ENCODE data around the gene ENTPD3. TPM values are rescaled to one million over a fixed set of nuclear protein-coding genes. Genes with fewer than 3 reads are reported as not detected.

The ENTPD3 gene
- total RNA-seq, 1 experiment from 2014 or later, result 0.50 TPM

- Mint-ChIP-seq H3K36me3 (no peaks in the 10 kb centered on the region), H3K27ac (no peak overlapping the region), H3K4me1 (no peaks in the 10 kb centered on the region), H3K4me3 (no peak overlapping the region), H3K27me3 (ENCODE audit: low read depth) (no peaks in the 10 kb centered on the region), H3K9me3 (no peaks in the 10 kb centered on the region)
- TF ChIP-seq ZNF671 (CRISPR knock-in tag; IDR thresholded peaks at IDR 0.05) (no peak), SMAD4 (CRISPR knock-in tag; IDR thresholded peaks at IDR 0.05) (no peak), GRHL2 (CRISPR knock-in tag; IDR thresholded peaks at IDR 0.05; ENCODE audit: insufficient replicate concordance, severe bottlenecking) (no peak), SMAD3 (CRISPR knock-in tag; IDR thresholded peaks at IDR 0.05; ENCODE audit: borderline replicate concordance) (no peak), ARID4B (CRISPR knock-in tag; IDR thresholded peaks at IDR 0.05; ENCODE audit: borderline replicate concordance) (no peak), TEAD1 (CRISPR knock-in tag; IDR thresholded peaks at IDR 0.05) (no peak), SOX15 (CRISPR knock-in tag; IDR thresholded peaks at IDR 0.05) (no peak), RORB (CRISPR knock-in tag; IDR thresholded peaks at IDR 0.05) (no peak)
- no peak for ATAC-seq
- CTCF ChIA-PET, result no interaction called here
- no peak for DNase-seq (ENCODE audit: low spot score)
- POLR2A ChIA-PET, result no interaction called here
Observed at GRCh38 chr3:40397912-40398311, 10.9 kb downstream of the ENTPD3 start.

GRCh38 chr3:40398346-40398745 is 11.4 kb downstream of the ENTPD3 start:
- no peak overlapping the region for H3K4me3 Mint-ChIP-seq
- POLR2A ChIA-PET, result no interaction called here
- H3K36me3 Mint-ChIP-seq, result no peaks in the 10 kb centered on the region
- DNase-seq (ENCODE audit: low spot score) (no peak), ATAC-seq (no peak)
- no peaks in the 10 kb centered on the region for H3K27me3 Mint-ChIP-seq (ENCODE audit: low read depth)
- CTCF ChIA-PET, result no interaction called here
- no peaks in the 10 kb centered on the region for H3K9me3 Mint-ChIP-seq
- no peaks in the 10 kb centered on the region for H3K4me1 Mint-ChIP-seq
- H3K27ac Mint-ChIP-seq, result no peak overlapping the region
- no peak for TF ChIP-seq HMGA2 (CRISPR knock-in tag; IDR thresholded peaks at IDR 0.05)
- no peak for TF ChIP-seq HMGXB4 (CRISPR knock-in tag; IDR thresholded peaks at IDR 0.05)
- no peak for TF ChIP-seq ZNF317 (CRISPR knock-in tag; IDR thresholded peaks at IDR 0.05; ENCODE audit: borderline replicate concordance, low read depth)
- no peak for TF ChIP-seq SP1 (CRISPR knock-in tag; conservative IDR thresholded peaks at IDR 0.05)
- no peak for TF ChIP-seq NFE2L1 (CRISPR knock-in tag; IDR thresholded peaks at IDR 0.05)
- TF ChIP-seq ARID4B (CRISPR knock-in tag; IDR thresholded peaks at IDR 0.05; ENCODE audit: borderline replicate concordance), result no peak
- no peak for TF ChIP-seq ZNF281 (CRISPR knock-in tag; IDR thresholded peaks at IDR 0.05)
- TF ChIP-seq MXD4 (CRISPR knock-in tag; IDR thresholded peaks at IDR 0.05; ENCODE audit: borderline replicate concordance), result no peak
- TF ChIP-seq ZNF219 (CRISPR knock-in tag; IDR thresholded peaks at IDR 0.05; ENCODE audit: borderline replicate concordance), result no peak
- no peak for TF ChIP-seq SMAD3 (CRISPR knock-in tag; IDR thresholded peaks at IDR 0.05; ENCODE audit: borderline replicate concordance)
- no peak for TF ChIP-seq OVOL2 (CRISPR knock-in tag; IDR thresholded peaks at IDR 0.05; ENCODE audit: borderline replicate concordance)
- no peak for TF ChIP-seq TEAD4 (CRISPR knock-in tag; IDR thresholded peaks at IDR 0.05)
- no peak for TF ChIP-seq NFATC4 (CRISPR knock-in tag; IDR thresholded peaks at IDR 0.05)

All from WTC11 (cell line).